SK-N-MC (cell line): ENCODE measurements around the gene ACTL8.
"Not testable (repeated sequence)": the region's sequence is repeated elsewhere in the genome, so short reads cannot be mapped to it uniquely, and the experiment has no call there.

Experiments
- EZH2 ChIP-seq: fragments of 200-600 bp; sonication (generic); IDR thresholded peaks from one replicate; pipeline ENCODE4 v1.6.1; 2017; ENCODE audit warnings: antibody characterized with exemption
- POLR2AphosphoS5 ChIP-seq: IDR thresholded peaks from 2 replicates; pipeline ENCODE4 v1.6.1; 2012; ENCODE audit warnings: mild to moderate bottlenecking, low read depth, low read length, borderline replicate concordance

DNA sequence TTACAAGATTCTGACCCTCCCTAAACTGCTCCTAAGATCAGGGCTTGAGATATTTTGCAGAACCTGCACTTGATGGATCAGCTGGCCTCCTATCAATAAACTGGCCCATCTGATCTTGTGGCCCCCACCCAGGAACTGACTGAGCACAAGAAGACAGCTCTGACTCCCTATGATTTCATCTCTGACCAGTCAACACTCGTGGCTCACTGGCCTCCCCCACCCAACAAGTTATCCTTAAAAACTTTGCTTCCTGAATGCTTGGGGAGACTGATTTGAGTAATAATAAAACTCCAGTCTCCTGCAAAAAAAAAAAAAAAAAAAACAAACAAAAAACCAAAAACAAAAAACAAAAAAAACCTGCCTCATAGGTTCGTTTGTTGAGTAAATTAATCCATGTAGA is 8.9 kb upstream of the ACTL8 start:
- not testable (repeated sequence) for TF ChIP-seq EZH2, POLR2AphosphoS5
